Brain pericyte (primary cell): ENCODE data around the gene ITGA2.
"Not testable (repeated sequence)": the region's sequence is repeated elsewhere in the genome, so short reads cannot be mapped to it uniquely, and the experiment has no call there.

Source experiments
- DNase-seq: peaks from one replicate; pipeline ENCODE4 v3.0.0-alpha.2; 2012; ENCODE audit warnings: low read depth, low spot score

The ITGA2 gene

DNA sequence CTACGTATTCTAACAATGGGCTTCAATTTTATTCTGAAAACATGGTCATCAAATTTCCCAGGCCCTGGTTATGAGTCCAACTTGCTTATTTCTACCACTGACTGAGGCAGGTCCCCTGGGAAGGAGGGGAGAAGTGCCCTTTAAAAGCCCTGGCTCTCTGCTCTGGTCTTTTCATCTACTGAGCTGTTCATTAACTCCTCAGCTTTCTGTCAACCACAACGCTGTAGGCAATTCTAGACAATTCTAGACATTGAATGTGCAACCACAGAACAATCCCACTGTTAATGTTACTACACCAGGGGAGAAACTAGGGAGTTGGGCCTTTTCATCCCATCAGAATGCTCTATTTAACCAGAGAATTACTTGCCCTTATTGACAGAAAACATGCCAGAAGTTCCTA lies 110.4 kb downstream of the ITGA2 start:
- DNase-seq: no peak

DNA sequence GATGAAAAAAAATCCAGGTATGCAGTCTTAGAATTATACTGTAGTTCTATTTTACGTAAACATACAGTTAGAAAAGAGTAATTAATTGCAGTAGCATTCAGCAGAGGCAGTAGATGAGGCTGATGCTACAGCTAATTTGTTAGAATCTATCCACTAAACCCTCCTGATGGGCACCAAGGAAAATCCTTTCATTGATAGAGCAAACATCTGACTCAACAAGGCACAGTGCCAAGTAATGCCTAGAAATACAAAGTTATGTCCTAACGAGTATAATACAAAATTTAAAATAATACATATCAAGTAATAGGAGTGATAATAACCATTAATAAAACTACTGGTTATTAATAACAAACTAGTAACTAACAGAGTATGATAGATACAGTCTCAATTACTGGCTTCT lies 111.5 kb downstream of the ITGA2 start:
- no peak for DNase-seq

DNA sequence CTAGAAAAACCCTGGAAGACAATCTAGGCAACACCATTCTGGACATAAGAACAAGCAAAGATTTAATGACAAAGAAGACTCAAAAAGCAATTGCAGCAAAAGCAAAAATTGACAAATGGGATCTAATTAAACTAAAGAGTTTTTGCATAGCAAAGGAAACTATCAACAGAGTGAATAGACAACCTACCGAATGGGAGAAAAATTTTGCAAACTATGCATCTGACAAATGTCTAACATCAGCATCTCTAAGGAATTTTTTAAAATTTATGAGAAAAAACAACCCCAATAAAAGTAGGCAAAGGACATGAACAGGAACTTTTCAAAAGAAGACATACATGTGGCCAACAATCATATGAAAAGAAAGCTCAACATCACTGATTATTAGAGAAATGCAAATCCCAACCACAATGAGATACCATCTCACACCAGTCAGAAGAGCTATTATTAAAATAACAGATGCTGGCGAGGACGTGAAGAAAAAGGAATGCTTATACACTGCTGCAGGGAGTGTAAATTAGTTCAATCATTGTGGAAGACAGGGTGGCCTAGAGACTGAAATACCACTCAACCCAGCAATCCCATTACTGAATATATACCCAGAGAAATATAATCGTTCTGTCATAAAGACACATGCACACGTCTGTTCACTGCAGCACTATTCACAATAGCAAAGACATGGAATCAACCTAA lies 116.6 kb downstream of the ITGA2 start:
- DNase-seq: no peak

GRCh38 chr5:53109056-53109442 lies 119.9 kb downstream of the ITGA2 start:
- DNase-seq: no peak

GRCh38 chr5:53109443-53110127 lies 120.4 kb downstream of the ITGA2 start, which contains the start of gene MOCS2:
Gene MOCS2 (minus strand): TSS chr5:53109757. CDS start chr5:53107174, 2,583 bp downstream.
- peak; percentile 60 for DNase-seq

DNA sequence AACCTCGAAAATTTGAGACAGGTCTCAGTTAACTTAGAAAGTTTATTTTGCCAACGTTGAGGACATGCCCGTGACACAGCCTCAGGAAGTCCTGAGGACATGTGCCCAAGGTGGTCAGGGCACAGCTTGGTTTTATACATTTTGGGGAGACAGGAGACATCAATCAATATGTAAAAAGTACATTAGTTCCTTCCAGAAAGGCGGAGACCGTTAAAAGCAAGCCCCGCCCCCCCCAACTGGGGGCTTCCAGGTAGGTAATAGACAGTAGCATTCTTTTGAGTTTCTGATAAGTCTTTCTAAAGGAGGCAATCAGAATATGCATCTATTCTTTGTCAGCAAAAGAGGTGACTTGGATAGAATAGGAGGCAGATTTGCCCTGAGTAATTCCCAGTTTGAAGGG lies 121.0 kb downstream of the ITGA2 start:
- DNase-seq: no peak

GRCh38 chr5:53111139-53111538 lies 122.0 kb downstream of the ITGA2 start:
- no peak for DNase-seq

- DNase-seq: not testable (repeated sequence)
Observed at GRCh38 chr5:53112307-53112706, 123.2 kb downstream of the ITGA2 start.

GRCh38 chr5:53112909-53113308 lies 123.8 kb downstream of the ITGA2 start:
- no peak for DNase-seq

DNA sequence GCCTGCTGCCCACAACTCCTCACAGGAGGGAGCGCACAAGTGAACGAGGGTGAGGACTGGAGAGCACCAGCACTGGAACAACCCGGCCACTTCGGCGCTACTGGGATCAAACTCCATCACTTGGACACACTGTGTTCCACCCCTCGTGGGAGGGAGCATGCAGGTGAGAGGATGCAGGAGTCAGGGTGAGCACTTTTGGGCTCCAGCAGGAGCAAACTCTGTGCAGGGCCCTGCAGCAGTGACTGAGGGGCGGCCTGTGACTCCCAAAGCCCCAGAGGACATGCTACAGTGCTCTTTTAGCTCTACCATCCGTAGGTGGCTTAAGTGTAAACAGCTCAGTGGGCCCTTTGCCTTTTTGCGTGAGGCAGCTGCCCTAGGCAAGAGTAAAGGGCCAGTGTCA lies 124.8 kb downstream of the ITGA2 start:
- DNase-seq: no peak

GRCh38 chr5:53114988-53115387 lies 125.8 kb downstream of the ITGA2 start:
- DNase-seq: no peak

GRCh38 chr5:53116597-53116996 lies 127.4 kb downstream of the ITGA2 start:
- DNase-seq: no peak

GRCh38 chr5:53118879-53119278 lies 129.7 kb downstream of the ITGA2 start:
- DNase-seq: no peak

- no peak for DNase-seq
Observed at GRCh38 chr5:53120165-53120564, 131.0 kb downstream of the ITGA2 start.

- no peak for DNase-seq
Observed at GRCh38 chr5:53123702-53124101, 134.6 kb downstream of the ITGA2 start.

DNA sequence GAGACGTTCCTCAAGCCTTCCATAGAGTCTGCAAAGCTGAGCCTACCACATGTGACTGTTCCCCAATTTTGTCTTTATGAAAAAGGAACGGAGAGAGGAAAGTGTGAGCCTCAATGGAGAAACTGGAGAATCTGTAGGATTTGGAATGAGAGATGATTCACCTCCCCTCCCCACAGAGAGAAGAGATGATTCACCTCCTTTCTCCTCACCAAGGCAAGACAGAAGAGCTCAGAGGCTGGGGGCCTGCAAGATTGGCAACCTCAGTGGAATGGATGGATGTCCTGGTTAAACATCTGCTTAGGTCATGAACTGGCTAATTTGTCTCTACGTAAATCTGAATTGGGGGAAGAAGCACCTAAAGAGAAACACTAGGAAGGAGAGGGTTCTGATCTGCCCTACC lies 137.4 kb downstream of the ITGA2 start:
- no peak for DNase-seq

DNA sequence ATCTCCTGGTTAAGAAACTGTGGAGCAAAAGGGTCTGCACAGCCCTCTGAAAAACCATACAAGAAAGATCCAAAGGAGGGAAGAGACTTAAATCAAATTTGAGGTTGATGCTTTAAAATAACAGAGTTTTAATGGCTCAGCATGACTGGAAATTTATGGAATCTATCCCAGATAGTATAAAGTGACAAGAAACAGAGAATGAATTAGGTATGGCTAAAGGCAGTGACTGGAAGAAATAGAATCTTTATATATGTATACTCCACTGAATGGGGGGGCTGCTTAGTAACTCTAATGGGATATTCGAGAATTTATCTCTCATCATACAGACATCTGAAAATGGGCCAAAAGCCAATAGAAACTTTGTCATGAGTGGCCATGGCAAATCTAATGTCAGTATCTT lies 138.0 kb downstream of the ITGA2 start:
- DNase-seq: no peak

DNA sequence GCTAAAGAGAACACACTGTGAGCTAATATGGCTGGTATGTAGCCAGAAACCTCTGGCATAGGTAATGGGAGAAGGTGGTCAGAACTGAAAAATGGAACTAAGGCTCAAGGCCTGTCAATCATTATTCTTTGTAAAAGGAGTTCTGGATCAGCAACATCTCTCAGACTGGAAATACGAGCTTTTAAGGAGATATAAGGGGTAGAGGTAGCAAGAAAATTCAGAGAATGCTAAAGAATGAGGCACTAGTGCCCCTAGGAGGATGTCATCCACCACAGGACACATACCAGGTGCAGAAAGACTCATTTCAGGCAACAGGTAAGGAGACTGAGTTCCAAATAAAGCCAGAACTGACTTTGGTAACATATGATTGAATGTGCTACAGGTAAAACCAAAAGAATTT lies 139.3 kb downstream of the ITGA2 start:
- no peak for DNase-seq

- no peak for DNase-seq
Observed at GRCh38 chr5:53130266-53130665, 141.1 kb downstream of the ITGA2 start.

DNA sequence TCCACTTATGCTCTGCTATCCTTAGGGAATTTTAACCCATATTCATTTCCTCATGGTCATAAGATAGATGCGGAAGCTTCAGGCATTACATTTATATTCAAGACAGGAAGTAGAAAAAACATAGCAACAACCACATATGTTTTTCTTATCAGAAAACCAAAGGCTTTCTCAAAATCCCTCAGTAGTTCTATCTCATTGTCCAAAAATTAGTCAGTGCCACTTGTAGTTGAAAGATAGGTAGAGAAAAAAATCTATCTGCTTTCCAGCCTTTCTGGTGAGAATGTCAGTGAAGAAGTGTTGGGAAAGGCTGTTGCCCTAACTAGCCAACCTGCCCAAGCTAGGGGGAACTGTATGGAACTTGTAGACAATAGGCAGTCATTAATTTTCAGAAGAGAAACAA lies 143.9 kb downstream of the ITGA2 start:
- no peak for DNase-seq
